Neural progenitor cell (in vitro differentiated cells): Measurements from ENCODE around the gene LCE3D.

Experiments used
- EZH2 ChIP-seq: fragments of 200-600 bp; sonication (generic); IDR thresholded peaks from 2 replicates; pipeline ENCODE4 v1.6.1; 2017; ENCODE audit warnings: antibody characterized with exemption, mild to moderate bottlenecking, moderate library complexity
- EZH2phosphoT487 ChIP-seq: fragments of 200-600 bp; sonication (generic); IDR thresholded peaks from 2 replicates; pipeline ENCODE4 v1.6.1; 2017; ENCODE audit warnings: antibody characterized with exemption
- TF ChIP-seq, protein P1 (sequence below): fragments of 200-600 bp; sonication (generic); IDR thresholded peaks from 2 replicates; pipeline ENCODE4 v1.5.1; 2017; ENCODE audit warnings: antibody characterized with exemption, mild to moderate bottlenecking

DNA sequence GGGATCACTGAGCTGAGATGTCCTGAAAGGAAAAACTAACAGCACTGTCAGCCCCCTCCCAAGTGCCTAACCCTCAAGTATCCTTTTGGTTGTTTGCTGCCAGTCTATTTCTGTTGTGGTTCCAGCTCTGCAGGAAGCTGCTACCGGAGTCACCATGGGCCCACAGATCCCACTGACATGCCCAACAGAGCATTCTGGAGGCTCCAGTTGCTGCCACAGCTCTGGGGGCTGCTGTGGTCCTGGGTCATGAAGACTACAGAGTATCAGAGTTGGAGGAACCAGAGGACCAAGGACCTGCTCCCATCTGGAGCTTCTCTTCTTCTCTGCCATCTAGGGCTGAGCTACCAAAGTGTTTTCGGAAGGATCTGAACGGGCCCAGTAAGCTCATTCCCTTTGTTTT, 41.7 kb upstream of the LCE3D start:
- TF ChIP-seq, protein P1, sequence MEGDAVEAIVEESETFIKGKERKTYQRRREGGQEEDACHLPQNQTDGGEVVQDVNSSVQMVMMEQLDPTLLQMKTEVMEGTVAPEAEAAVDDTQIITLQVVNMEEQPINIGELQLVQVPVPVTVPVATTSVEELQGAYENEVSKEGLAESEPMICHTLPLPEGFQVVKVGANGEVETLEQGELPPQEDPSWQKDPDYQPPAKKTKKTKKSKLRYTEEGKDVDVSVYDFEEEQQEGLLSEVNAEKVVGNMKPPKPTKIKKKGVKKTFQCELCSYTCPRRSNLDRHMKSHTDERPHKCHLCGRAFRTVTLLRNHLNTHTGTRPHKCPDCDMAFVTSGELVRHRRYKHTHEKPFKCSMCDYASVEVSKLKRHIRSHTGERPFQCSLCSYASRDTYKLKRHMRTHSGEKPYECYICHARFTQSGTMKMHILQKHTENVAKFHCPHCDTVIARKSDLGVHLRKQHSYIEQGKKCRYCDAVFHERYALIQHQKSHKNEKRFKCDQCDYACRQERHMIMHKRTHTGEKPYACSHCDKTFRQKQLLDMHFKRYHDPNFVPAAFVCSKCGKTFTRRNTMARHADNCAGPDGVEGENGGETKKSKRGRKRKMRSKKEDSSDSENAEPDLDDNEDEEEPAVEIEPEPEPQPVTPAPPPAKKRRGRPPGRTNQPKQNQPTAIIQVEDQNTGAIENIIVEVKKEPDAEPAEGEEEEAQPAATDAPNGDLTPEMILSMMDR = no peak
- TF ChIP-seq EZH2phosphoT487 (no peak), EZH2 (no peak)
